ENCODE measurements around the gene COMMD4. TPM values are rescaled to one million over a fixed set of nuclear protein-coding genes. Genes with fewer than 3 reads are reported as not detected.

Gene COMMD4
- polyA plus RNA-seq, 3 donors: 41.1 to 63.1 (median 41.3) TPM

GRCh38 chr15:75349851-75350588 lies 14.2 kb downstream of the COMMD4 start:
- H3K4me2 ChIP-seq (replicated peaks; ENCODE audit: extremely low read depth, low read length, poor library complexity, severe bottlenecking): peak overlapping the region; percentile 25
- H3K36me3 Mint-ChIP-seq: peaks cover 12 to 19% of the 10 kb centered on the region in 2 donors
- no peak overlapping the region for H3K27ac ChIP-seq (ENCODE audit: low read depth in 1 of 2, low read length in 2 of 2)
- peaks cover 40% of the 10 kb centered on the region in 2 donors for H3K4me1 ChIP-seq (ENCODE audit: control insufficient read depth in 1 of 2, insufficient read depth in 2 of 2, low read length in 2 of 2)
- peak overlapping the region in 1 of 3 experiments; percentile 54 for H3K4me3 ChIP-seq (replicated peaks in 1 of 3; ENCODE audit: low read depth in 2 of 3, low read length in 3 of 3)
- no peak overlapping the region for H2AFZ ChIP-seq (ENCODE audit: insufficient read depth, low read depth, low read length, poor library complexity, severe bottlenecking)
- H3K4me3 Mint-ChIP-seq: peak overlapping the region; percentile 50 to 53
- H3K27ac Mint-ChIP-seq: peak overlapping the region; percentile 56 to 88 (median 85)
- 43% methylated on average over 6 of the region's 9 CpGs for WGBS (ENCODE audit: insufficient coverage)
- H3K79me2 ChIP-seq (ENCODE audit: insufficient read depth, low read length): no peaks in the 10 kb centered on the region
- peaks cover 20% of the 10 kb centered on the region in 2 donors for H3K9me3 ChIP-seq (replicated peaks in 1 of 2; ENCODE audit: control insufficient read depth in 1 of 2, insufficient read depth in 1 of 2, low read length in 2 of 2)
- H3K9ac ChIP-seq (ENCODE audit: insufficient read depth, low read length, poor library complexity, severe bottlenecking): no peak overlapping the region
- H4K20me1 ChIP-seq (ENCODE audit: insufficient read depth, low read length): peaks cover 11% of the 10 kb centered on the region
- H3K4me1 Mint-ChIP-seq: peaks cover 45% of the 10 kb centered on the region
- no peak for TF ChIP-seq CTCF (IDR thresholded peaks at IDR 0.05)
- DNase-seq: peak; percentile 52 to 60 (median 54)
- peaks cover 19 to 47% of the 10 kb centered on the region in 2 donors for H3K27me3 ChIP-seq (ENCODE audit: control insufficient read depth in 2 of 2, insufficient read depth in 2 of 2, low read length in 2 of 2)
- peaks cover 15 to 39% (median 24%) of the 10 kb centered on the region in 7 donors for H3K9me3 Mint-ChIP-seq
- peaks cover 0 to 13% of the 10 kb centered on the region in 2 donors for H3K36me3 ChIP-seq (replicated peaks in 1 of 2; ENCODE audit: control insufficient read depth in 1 of 2, insufficient read depth in 2 of 2, low read length in 2 of 2)
- intact Hi-C loops (cut with micrococcal nuclease): no loop called here
- peaks cover 37 to 59% (median 53%) of the 10 kb centered on the region in 3 donors for H3K27me3 Mint-ChIP-seq (ENCODE audit: low read depth in 3 of 3)

DNA sequence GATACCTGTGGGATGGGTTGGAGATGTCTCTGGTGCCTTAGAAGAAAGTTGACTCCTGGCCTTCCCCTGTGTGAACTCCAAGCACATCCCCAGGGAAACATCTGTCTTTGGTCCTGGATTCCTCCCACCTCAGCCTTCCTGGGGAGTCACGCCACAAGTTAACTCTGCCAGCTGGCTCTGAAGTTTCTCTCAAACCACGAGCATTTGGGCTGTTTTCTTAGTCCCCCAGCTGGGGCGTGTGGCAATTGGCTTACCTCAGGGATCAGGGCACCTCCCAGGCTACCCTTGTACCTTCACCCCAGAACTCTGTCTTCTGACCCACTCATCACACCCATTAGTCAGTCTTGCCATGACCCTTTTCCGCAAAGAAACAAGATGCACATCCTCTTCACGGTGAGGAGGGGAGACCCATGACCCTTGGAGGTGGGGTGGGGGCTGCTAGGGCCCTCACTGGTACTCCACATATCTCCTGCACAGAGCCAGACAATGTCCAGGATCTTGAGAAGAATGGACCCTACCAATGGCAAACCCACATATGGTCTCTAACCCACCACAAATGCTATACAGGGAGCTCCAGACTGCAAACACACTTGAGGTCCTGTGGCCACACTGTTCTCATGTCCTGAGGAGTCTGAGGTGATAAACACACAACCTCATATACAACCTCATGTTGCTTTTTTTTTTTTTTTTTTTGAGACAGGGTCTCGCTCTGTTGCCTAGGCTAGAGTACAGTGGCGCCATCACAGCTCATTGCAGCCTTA lies 14.9 kb downstream of the COMMD4 start:
- peaks cover 17 to 24% of the 10 kb centered on the region in 2 donors for H3K36me3 Mint-ChIP-seq
- 44% methylated on average over 3 of the region's 7 CpGs for WGBS (ENCODE audit: insufficient coverage)

More for the DNA sequence above, 14.9 kb downstream of the COMMD4 start:
- peak overlapping the region in 1 of 2 donors; percentile 3 for H3K4me3 Mint-ChIP-seq
- Histone ChIP-seq H3K9me3 (replicated peaks in 1 of 2; ENCODE audit: control insufficient read depth in 1 of 2, insufficient read depth in 1 of 2, low read length in 2 of 2) (peaks cover 20% of the 10 kb centered on the region in 2 donors), H3K27ac (ENCODE audit: low read depth in 1 of 2, low read length in 2 of 2) (no peak overlapping the region), H3K9ac (ENCODE audit: insufficient read depth, low read length, poor library complexity, severe bottlenecking) (no peak overlapping the region), H3K4me3 (replicated peaks in 1 of 3; ENCODE audit: low read depth in 2 of 3, low read length in 3 of 3) (no peak overlapping the region), H4K20me1 (ENCODE audit: insufficient read depth, low read length) (peaks cover 11% of the 10 kb centered on the region), H3K4me1 (ENCODE audit: control insufficient read depth in 1 of 2, insufficient read depth in 2 of 2, low read length in 2 of 2) (peaks cover 40% of the 10 kb centered on the region in 2 donors), H3K36me3 (replicated peaks in 1 of 2; ENCODE audit: control insufficient read depth in 1 of 2, insufficient read depth in 2 of 2, low read length in 2 of 2) (peaks cover 1 to 20% of the 10 kb centered on the region in 2 donors), H2AFZ (ENCODE audit: insufficient read depth, low read depth, low read length, poor library complexity, severe bottlenecking) (no peak overlapping the region), H3K79me2 (ENCODE audit: insufficient read depth, low read length) (no peaks in the 10 kb centered on the region), H3K4me2 (replicated peaks; ENCODE audit: extremely low read depth, low read length, poor library complexity, severe bottlenecking) (no peak overlapping the region), H3K27me3 (ENCODE audit: control insufficient read depth in 2 of 2, insufficient read depth in 2 of 2, low read length in 2 of 2) (peaks cover 16 to 41% of the 10 kb centered on the region in 2 donors)
- peaks cover 30 to 52% (median 46%) of the 10 kb centered on the region in 3 donors for H3K27me3 Mint-ChIP-seq (ENCODE audit: low read depth in 3 of 3)
- peaks cover 45% of the 10 kb centered on the region for H3K4me1 Mint-ChIP-seq
- no peak for DNase-seq
- peaks cover 15 to 37% (median 24%) of the 10 kb centered on the region in 7 donors for H3K9me3 Mint-ChIP-seq
- intact Hi-C loops (cut with micrococcal nuclease): no loop called here
- no peak for TF ChIP-seq CTCF (IDR thresholded peaks at IDR 0.05)
- H3K27ac Mint-ChIP-seq: peak overlapping the region in 5 of 7 donors; percentile 3 to 88 (median 70)
